NCI-H1417 (cell line): ENCODE results near the gene TBCD.

ENCODE experiments used
- DNase-seq, 3 experiments: peaks; one replicate each; lab custom pipeline; 2025; lab: John Stamatoyannopoulos, UW

The TBCD gene

GRCh38 chr17:82902972-82903874, 151.4 kb downstream of the TBCD start:
- DNase-seq: no peak

- DNase-seq: no peak
These were observed 153.3 kb downstream of the TBCD start for GRCh38 chr17:82905130-82905529.

- no peak for DNase-seq
These were observed 156.1 kb downstream of the TBCD start for GRCh38 chr17:82907797-82908542.

GRCh38 chr17:82908543-82909160, 156.8 kb downstream of the TBCD start:
- DNase-seq: no peak

GRCh38 chr17:82909322-82909904, 157.5 kb downstream of the TBCD start:
- DNase-seq: no peak

- no peak for DNase-seq
These were observed 158.2 kb downstream of the TBCD start for GRCh38 chr17:82910041-82910481.

GRCh38 chr17:82910770-82911169, 158.9 kb downstream of the TBCD start:
- DNase-seq: no peak

- DNase-seq: no peak
These were observed 160.0 kb downstream of the TBCD start for GRCh38 chr17:82911822-82912221.

GRCh38 chr17:82912484-82913089, 160.7 kb downstream of the TBCD start:
- no peak for DNase-seq

GRCh38 chr17:82913304-82914043, 161.6 kb downstream of the TBCD start:
- peak in 2 of 3 experiments; percentile 18 to 28 for DNase-seq

GRCh38 chr17:82914375-82914774, 162.5 kb downstream of the TBCD start:
- peak in 2 of 3 experiments; percentile 12 to 13 for DNase-seq

- DNase-seq: no peak
These were observed 163.3 kb downstream of the TBCD start for GRCh38 chr17:82915010-82915756.

GRCh38 chr17:82915757-82916027, 163.8 kb downstream of the TBCD start:
- no peak for DNase-seq

GRCh38 chr17:82917699-82918345, 166.0 kb downstream of the TBCD start:
- peak in 1 of 3 experiments; percentile 9 for DNase-seq

- no peak for DNase-seq
These were observed 166.6 kb downstream of the TBCD start for GRCh38 chr17:82918508-82918907.

- DNase-seq: no peak
These were observed 168.3 kb downstream of the TBCD start for GRCh38 chr17:82920150-82920549.

- DNase-seq: no peak
These were observed 168.8 kb downstream of the TBCD start for GRCh38 chr17:82920715-82921114.

GRCh38 chr17:82921426-82921825, 169.6 kb downstream of the TBCD start:
- DNase-seq: no peak

- no peak for DNase-seq
These were observed 170.8 kb downstream of the TBCD start for GRCh38 chr17:82922646-82923045.
